GM23338 (cell line): ENCODE measurements around the gene DNLZ. TPM values are rescaled to one million over a fixed set of nuclear protein-coding genes. Genes with fewer than 3 reads are reported as not detected.

Source experiments
- ATAC-seq: fragments of 200-7000 bp; cut with Tn5 transposase; 3 replicates; pipeline ENCODE4 v1.9.1; 2020
- DNase-seq: peaks from one replicate; pipeline ENCODE4 v3.0.0-alpha.2; 2015; ENCODE audit warnings: low spot score
- H2AFZ ChIP-seq: fragments of 200-600 bp; sonication (generic); 2 replicates; pipeline ENCODE4 v1.8.0; 2016; ENCODE audit warnings: antibody characterized with exemption, mild to moderate bottlenecking, moderate library complexity
- H3F3A ChIP-seq: fragments of 200-600 bp; sonication (generic); replicated peaks from 2 replicates; pipeline ENCODE4 v1.8.0; 2017; ENCODE audit warnings: antibody characterized with exemption, mixed run types, low read depth
- H3K27ac ChIP-seq: fragments of 200-600 bp; sonication (generic); 2 replicates; pipeline ENCODE4 v1.6.1; 2016; ENCODE audit warnings: low read depth
- H3K27me3 ChIP-seq: fragments of 200-600 bp; sonication (generic); 2 replicates; pipeline ENCODE4 v1.8.0; 2016; ENCODE audit warnings: mild to moderate bottlenecking, mixed run types, moderate library complexity; ENCODE audit not compliant: insufficient read depth
- H3K36me3 ChIP-seq: fragments of 200-600 bp; sonication (generic); 2 replicates; pipeline ENCODE4 v1.8.0; 2016; ENCODE audit warnings: mild to moderate bottlenecking; ENCODE audit not compliant: insufficient read depth
- H3K4me1 ChIP-seq: fragments of 200-600 bp; sonication (generic); 2 replicates; pipeline ENCODE4 v1.8.0; 2016; ENCODE audit warnings: mild to moderate bottlenecking, moderate library complexity; ENCODE audit not compliant: insufficient read depth
- H3K4me2 ChIP-seq: fragments of 200-600 bp; sonication (generic); 2 replicates; pipeline ENCODE4 v1.7.1; 2017; ENCODE audit warnings: mixed run types
- H3K4me3 ChIP-seq: fragments of 200-600 bp; sonication (generic); 2 replicates; pipeline ENCODE4 v1.6.1; 2016; ENCODE audit warnings: mixed run types
- H3K79me2 ChIP-seq: fragments of 200-600 bp; sonication (generic); replicated peaks from 2 replicates; pipeline ENCODE4 v1.8.0; 2017; ENCODE audit warnings: mild to moderate bottlenecking; ENCODE audit not compliant: insufficient read depth
- H3K9me2 ChIP-seq: fragments of 200-600 bp; sonication (generic); 2 replicates; pipeline ENCODE4 v1.8.0; 2017; ENCODE audit not compliant: insufficient read depth
- H4K20me1 ChIP-seq: fragments of 200-600 bp; sonication (generic); replicated peaks from 2 replicates; pipeline ENCODE4 v1.8.0; 2017; ENCODE audit warnings: mild to moderate bottlenecking; ENCODE audit not compliant: insufficient read depth
- H3K27ac Mint-ChIP-seq: 2 replicates; pipeline ENCODE4 v1.8.0; 2020; ENCODE audit warnings: inconsistent platforms, mild to moderate bottlenecking, moderate library complexity, mixed read lengths
- H3K27me3 Mint-ChIP-seq: 3 replicates; pipeline ENCODE4 v1.8.0; 2022; ENCODE audit warnings: low read depth, mild to moderate bottlenecking, moderate library complexity, mixed read lengths, inconsistent platforms; ENCODE audit not compliant: insufficient read depth, poor library complexity
- H3K36me3 Mint-ChIP-seq: 3 replicates; pipeline ENCODE4 v1.8.0; 2021; ENCODE audit warnings: low read depth, mild to moderate bottlenecking, inconsistent platforms, moderate library complexity, mixed read lengths
- H3K4me1 Mint-ChIP-seq: 3 replicates; pipeline ENCODE4 v1.8.0; 2020; ENCODE audit warnings: mild to moderate bottlenecking, inconsistent platforms, mixed read lengths
- H3K4me3 Mint-ChIP-seq: 3 replicates; pipeline ENCODE4 v1.8.0; 2021; ENCODE audit warnings: moderate library complexity, mild to moderate bottlenecking, inconsistent platforms, mixed read lengths
- H3K9me3 Mint-ChIP-seq: 3 replicates; pipeline ENCODE4 v1.8.0; 2020; ENCODE audit warnings: moderate library complexity, mild to moderate bottlenecking, inconsistent platforms, mixed read lengths
- CREB1 ChIP-seq: fragments of 250-450 bp; sonication (Bioruptor Pico); IDR thresholded peaks from 2 replicates; pipeline ENCODE4 v1.5.0; 2020; ENCODE audit warnings: low read depth, mild to moderate bottlenecking, moderate library complexity
- ETS1 ChIP-seq: IDR thresholded peaks from 2 replicates; pipeline ENCODE4 v1.6.1; 2016; ENCODE audit warnings: antibody characterized with exemption
- EZH2phosphoT487 ChIP-seq: fragments of 200-600 bp; sonication (generic); IDR thresholded peaks from one replicate; pipeline ENCODE4 v1.8.1; 2018; ENCODE audit warnings: antibody characterized with exemption; ENCODE audit not compliant: unreplicated experiment
- NANOG ChIP-seq: IDR thresholded peaks from 2 replicates; pipeline ENCODE4 v1.6.1; 2016; ENCODE audit warnings: antibody characterized with exemption, borderline replicate concordance
- POLR2AphosphoS5 ChIP-seq: IDR thresholded peaks from 2 replicates; pipeline ENCODE4 v1.6.1; 2016; ENCODE audit warnings: antibody characterized with exemption, low read depth
- REST ChIP-seq: IDR thresholded peaks from one replicate; pipeline ENCODE4 v1.6.1; 2018; ENCODE audit warnings: antibody characterized with exemption; ENCODE audit not compliant: unreplicated experiment
- STAT1 ChIP-seq: IDR thresholded peaks from one replicate; pipeline ENCODE4 v1.6.1; 2016; ENCODE audit warnings: antibody characterized with exemption; ENCODE audit not compliant: unreplicated experiment
- ZNF114 ChIP-seq: fragments of 250-450 bp; sonication (Bioruptor Pico); IDR thresholded peaks from 2 replicates; pipeline ENCODE4 v1.5.0; 2020; ENCODE audit warnings: mild to moderate bottlenecking, moderate library complexity
- ZNF331 ChIP-seq: fragments of 250-450 bp; sonication (Bioruptor Pico); IDR thresholded peaks from 2 replicates; pipeline ENCODE4 v1.5.0; 2020; ENCODE audit warnings: low read depth, mild to moderate bottlenecking, moderate library complexity
- polyA plus RNA-seq: library from polyadenylated mRNA; unstranded; fragments of >200 nt; fragmentation: Nextera tagmentation; extraction: Ambion mirVana; gene quantifications from 2 replicates; pipeline ENCODE4 v1.2.1, GENCODE V29; 2016
- total RNA-seq: library from RNA; depleted of rRNA; stranded (reverse); fragments of >200 nt; shearing (Covaris generic); gene quantifications from 2 replicates; pipeline ENCODE4 v1.2.3, GENCODE V29; 2014
- TF ChIP-seq, protein P1 (sequence below): fragments of 250-450 bp; sonication (Bioruptor Pico); IDR thresholded peaks from 2 replicates; pipeline ENCODE4 v1.5.0; 2020; ENCODE audit warnings: mild to moderate bottlenecking, moderate library complexity

The DNLZ gene
- total and polyA plus RNA-seq, 2 experiments from 2014 or later = 33.4 to 53.9 TPM

DNA sequence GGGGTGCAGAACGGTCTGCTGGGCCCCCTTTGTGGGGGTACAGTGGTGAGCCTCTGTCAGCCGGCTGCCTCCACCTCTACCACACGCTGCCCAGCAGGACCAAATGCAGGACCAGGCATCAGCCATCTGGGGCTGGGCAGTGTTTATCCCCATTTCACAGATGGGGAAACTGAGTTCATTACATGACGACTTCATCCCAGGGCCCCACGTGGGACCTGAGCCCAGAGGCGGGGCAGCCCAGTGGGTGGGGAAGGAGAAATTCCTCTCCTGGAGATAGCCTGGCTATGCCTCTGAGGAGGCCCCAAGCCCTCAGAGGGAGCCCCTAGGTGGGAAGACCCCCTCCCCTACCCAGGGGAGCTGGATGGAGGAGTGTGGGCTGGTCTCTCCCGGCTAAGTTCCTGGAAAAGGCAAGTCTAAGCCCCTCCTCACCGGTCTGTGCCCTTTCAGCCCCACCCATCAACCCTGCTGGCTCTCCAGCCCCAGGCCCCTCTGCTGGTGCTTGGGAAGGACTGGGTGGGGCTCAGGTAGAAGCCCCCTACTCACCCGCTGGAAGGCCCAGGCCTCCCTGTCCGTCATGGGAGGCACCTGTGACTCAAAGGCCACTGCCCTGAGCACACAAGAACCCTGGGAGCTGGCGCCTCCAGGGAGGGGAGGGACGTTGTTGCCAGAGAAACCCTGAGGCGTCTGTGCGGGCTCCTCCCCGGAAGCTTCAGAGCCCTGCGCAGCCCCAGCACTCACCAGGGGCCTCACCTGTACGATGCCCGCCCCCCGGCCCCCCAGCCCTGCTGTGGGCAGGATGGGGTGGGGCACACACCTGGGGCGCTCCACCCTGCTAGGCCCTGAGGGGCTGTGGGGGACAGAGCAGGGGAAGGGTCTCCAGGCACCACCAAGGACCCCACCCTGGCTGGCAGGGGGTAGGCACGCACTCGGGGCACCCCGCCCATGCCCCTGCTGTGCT, 52.2 kb downstream of the DNLZ start:
- Histone ChIP-seq H3K4me2 (no peak overlapping the region), H2AFZ (no peak overlapping the region), H3K36me3 (no peaks in the 10 kb centered on the region), H3F3A (peaks cover 22% of the 10 kb centered on the region), H3K27me3 (no peaks in the 10 kb centered on the region), H3K79me2 (no peaks in the 10 kb centered on the region), H3K4me1 (no peaks in the 10 kb centered on the region), H4K20me1 (no peaks in the 10 kb centered on the region), H3K9me2 (no peaks in the 10 kb centered on the region), H3K27ac (no peak overlapping the region), H3K4me3 (no peak overlapping the region)
- ATAC-seq = peak; percentile 20
- peaks cover 6% of the 10 kb centered on the region for H3K27me3 Mint-ChIP-seq
- peaks cover 13% of the 10 kb centered on the region for H3K9me3 Mint-ChIP-seq
- TF ChIP-seq REST (no peak), ZNF114 (no peak), ZNF331 (CRISPR knock-in tag) (no peak), NANOG (no peak), EZH2phosphoT487 (no peak), CREB1 (CRISPR knock-in tag) (no peak), ETS1 (no peak), STAT1 (no peak), POLR2AphosphoS5 (no peak)
- TF ChIP-seq, protein P1, sequence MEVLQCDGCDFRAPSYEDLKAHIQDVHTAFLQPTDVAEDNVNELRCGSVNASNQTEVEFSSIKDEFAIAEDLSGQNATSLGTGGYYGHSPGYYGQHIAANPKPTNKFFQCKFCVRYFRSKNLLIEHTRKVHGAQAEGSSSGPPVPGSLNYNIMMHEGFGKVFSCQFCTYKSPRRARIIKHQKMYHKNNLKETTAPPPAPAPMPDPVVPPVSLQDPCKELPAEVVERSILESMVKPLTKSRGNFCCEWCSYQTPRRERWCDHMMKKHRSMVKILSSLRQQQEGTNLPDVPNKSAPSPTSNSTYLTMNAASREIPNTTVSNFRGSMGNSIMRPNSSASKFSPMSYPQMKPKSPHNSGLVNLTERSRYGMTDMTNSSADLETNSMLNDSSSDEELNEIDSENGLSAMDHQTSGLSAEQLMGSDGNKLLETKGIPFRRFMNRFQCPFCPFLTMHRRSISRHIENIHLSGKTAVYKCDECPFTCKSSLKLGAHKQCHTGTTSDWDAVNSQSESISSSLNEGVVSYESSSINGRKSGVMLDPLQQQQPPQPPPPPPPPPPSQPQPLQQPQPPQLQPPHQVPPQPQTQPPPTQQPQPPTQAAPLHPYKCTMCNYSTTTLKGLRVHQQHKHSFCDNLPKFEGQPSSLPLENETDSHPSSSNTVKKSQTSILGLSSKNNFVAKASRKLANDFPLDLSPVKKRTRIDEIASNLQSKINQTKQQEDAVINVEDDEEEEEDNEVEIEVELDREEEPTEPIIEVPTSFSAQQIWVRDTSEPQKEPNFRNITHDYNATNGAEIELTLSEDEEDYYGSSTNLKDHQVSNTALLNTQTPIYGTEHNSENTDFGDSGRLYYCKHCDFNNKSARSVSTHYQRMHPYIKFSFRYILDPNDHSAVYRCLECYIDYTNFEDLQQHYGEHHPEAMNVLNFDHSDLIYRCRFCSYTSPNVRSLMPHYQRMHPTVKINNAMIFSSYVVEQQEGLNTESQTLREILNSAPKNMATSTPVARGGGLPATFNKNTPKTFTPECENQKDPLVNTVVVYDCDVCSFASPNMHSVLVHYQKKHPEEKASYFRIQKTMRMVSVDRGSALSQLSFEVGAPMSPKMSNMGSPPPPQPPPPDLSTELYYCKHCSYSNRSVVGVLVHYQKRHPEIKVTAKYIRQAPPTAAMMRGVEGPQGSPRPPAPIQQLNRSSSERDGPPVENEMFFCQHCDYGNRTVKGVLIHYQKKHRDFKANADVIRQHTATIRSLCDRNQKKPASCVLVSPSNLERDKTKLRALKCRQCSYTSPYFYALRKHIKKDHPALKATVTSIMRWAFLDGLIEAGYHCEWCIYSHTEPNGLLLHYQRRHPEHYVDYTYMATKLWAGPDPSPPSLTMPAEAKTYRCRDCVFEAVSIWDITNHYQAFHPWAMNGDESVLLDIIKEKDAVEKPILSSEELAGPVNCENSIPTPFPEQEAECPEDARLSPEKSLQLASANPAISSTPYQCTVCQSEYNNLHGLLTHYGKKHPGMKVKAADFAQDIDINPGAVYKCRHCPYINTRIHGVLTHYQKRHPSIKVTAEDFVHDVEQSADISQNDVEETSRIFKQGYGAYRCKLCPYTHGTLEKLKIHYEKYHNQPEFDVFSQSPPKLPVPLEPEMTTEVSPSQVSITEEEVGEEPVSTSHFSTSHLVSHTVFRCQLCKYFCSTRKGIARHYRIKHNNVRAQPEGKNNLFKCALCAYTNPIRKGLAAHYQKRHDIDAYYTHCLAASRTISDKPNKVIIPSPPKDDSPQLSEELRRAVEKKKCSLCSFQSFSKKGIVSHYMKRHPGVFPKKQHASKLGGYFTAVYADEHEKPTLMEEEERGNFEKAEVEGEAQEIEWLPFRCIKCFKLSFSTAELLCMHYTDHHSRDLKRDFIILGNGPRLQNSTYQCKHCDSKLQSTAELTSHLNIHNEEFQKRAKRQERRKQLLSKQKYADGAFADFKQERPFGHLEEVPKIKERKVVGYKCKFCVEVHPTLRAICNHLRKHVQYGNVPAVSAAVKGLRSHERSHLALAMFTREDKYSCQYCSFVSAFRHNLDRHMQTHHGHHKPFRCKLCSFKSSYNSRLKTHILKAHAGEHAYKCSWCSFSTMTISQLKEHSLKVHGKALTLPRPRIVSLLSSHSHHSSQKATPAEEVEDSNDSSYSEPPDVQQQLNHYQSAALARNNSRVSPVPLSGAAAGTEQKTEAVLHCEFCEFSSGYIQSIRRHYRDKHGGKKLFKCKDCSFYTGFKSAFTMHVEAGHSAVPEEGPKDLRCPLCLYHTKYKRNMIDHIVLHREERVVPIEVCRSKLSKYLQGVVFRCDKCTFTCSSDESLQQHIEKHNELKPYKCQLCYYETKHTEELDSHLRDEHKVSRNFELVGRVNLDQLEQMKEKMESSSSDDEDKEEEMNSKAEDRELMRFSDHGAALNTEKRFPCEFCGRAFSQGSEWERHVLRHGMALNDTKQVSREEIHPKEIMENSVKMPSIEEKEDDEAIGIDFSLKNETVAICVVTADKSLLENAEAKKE (CRISPR knock-in tag) = no peak
- no peak overlapping the region for H3K4me3 Mint-ChIP-seq
- H3K27ac Mint-ChIP-seq = no peak overlapping the region
- no peak for DNase-seq
- no peaks in the 10 kb centered on the region for H3K4me1 Mint-ChIP-seq
- H3K36me3 Mint-ChIP-seq = no peaks in the 10 kb centered on the region; the same call in 2 of the 3 replicates
